Measurements from ENCODE around the gene SLC7A6. TPM values are rescaled to one million over a fixed set of nuclear protein-coding genes. Genes with fewer than 3 reads are reported as not detected.
A peak's percentile ranks its signal among the peaks of the same experiment; 100 is the strongest.

SLC7A6 gene
- total RNA-seq, 2 experiments from 2014 or later = 53.1 to 79.5 TPM

GRCh38 chr16:68310774-68311511 lies 46.6 kb downstream of the SLC7A6 start, which contains the start of the genes PRMT7 and SLC7A6OS:
Gene PRMT7 (plus strand): TSS chr16:68311019. CDS start chr16:68315980, 4,961 bp downstream.
Gene SLC7A6OS (minus strand): TSS chr16:68310946. CDS start chr16:68310926, 20 bp downstream.
- no peaks in the 10 kb centered on the region for H3K9me2 ChIP-seq (ENCODE audit: insufficient read depth, low read length)
- H4K20me1 ChIP-seq (ENCODE audit: insufficient read depth, low read length) = peaks cover 5% of the 10 kb centered on the region
- peaks cover 78% of the 10 kb centered on the region for H3K79me2 ChIP-seq (ENCODE audit: insufficient read depth, low read depth, low read length)
- H3K36me3 ChIP-seq (ENCODE audit: insufficient read depth, low read length) = peaks cover 62% of the 10 kb centered on the region
- H3K4me3 ChIP-seq (ENCODE audit: low read depth, low read length, poor library complexity, severe bottlenecking) = peak within 1 kb of the TSS; percentile 94
- BruUV-seq (replicated peaks) = TSS peak; percentile 57
- intact Hi-C loops (cut with micrococcal nuclease; ENCODE audit: unreplicated experiment) = loop anchor here (1.0 kb wide), 3 partner anchors 17 to 47 kb away; partner anchors contain the start of gene SLC7A6
- peak within 1 kb of the TSS; percentile 31; the same call in 1 of the 2 replicates for H2AFZ ChIP-seq (ENCODE audit: low read length)
- H3K4me2 ChIP-seq (ENCODE audit: low read length) = peak within 1 kb of the TSS; percentile 80
- peak; percentile 95 for DNase-seq (ENCODE audit: low spot score)
- H3K27ac ChIP-seq (ENCODE audit: low read depth, low read length, poor library complexity, severe bottlenecking) = peak within 1 kb of the TSS; percentile 66
- no peaks in the 10 kb centered on the region for H3K9me3 ChIP-seq (ENCODE audit: low read length)
- TF ChIP-seq EZH2phosphoT487 (IDR thresholded peaks at IDR 0.05; ENCODE audit: borderline replicate concordance, low read depth, low read length) (no peak), CTCF (conservative IDR thresholded peaks at IDR 0.05; ENCODE audit: low read length) (no peak)
- CTCF ChIA-PET (ENCODE audit: unreplicated experiment) = interaction anchor here (0.6 to 1.2 kb wide), 6 partner anchors 10 to 48 kb away, joined by 3 to 5 read pairs (median 4); partner anchors contain the start of gene SLC7A6
- POLR2A ChIA-PET = interaction anchor here (0.5 to 2.8 kb wide), 15 partner anchors 9 to 316 kb away, joined by 3 to 19 read pairs (median 6); partner anchors contain the start of gene SLC7A6
- H3K4me1 ChIP-seq (ENCODE audit: insufficient read depth, low read length, poor library complexity, severe bottlenecking) = peaks cover 28% of the 10 kb centered on the region

GRCh38 chr16:68313116-68313515 lies 48.8 kb downstream of the SLC7A6 start:
- peaks cover 52% of the 10 kb centered on the region for H3K36me3 ChIP-seq (ENCODE audit: insufficient read depth, low read length)
- peaks cover 5% of the 10 kb centered on the region for H4K20me1 ChIP-seq (ENCODE audit: insufficient read depth, low read length)
- ChIA-PET POLR2A (no interaction called here), CTCF (ENCODE audit: unreplicated experiment) (no interaction called here)
- H3K4me3 ChIP-seq (ENCODE audit: low read depth, low read length, poor library complexity, severe bottlenecking) = no peak overlapping the region
- H3K9me3 ChIP-seq (ENCODE audit: low read length) = no peaks in the 10 kb centered on the region
- TF ChIP-seq EZH2phosphoT487 (IDR thresholded peaks at IDR 0.05; ENCODE audit: borderline replicate concordance, low read depth, low read length) (no peak), CTCF (conservative IDR thresholded peaks at IDR 0.05; ENCODE audit: low read length) (no peak)
- H3K4me1 ChIP-seq (ENCODE audit: insufficient read depth, low read length, poor library complexity, severe bottlenecking) = peaks cover 28% of the 10 kb centered on the region
- DNase-seq (ENCODE audit: low spot score) = no peak
- peaks cover 60% of the 10 kb centered on the region for H3K79me2 ChIP-seq (ENCODE audit: insufficient read depth, low read depth, low read length)
- H3K27ac ChIP-seq (ENCODE audit: low read depth, low read length, poor library complexity, severe bottlenecking) = no peak overlapping the region
- H2AFZ ChIP-seq (ENCODE audit: low read length) = no peak overlapping the region
- no peaks in the 10 kb centered on the region for H3K9me2 ChIP-seq (ENCODE audit: insufficient read depth, low read length)
- 0 out of 2 replicates have a peak overlapping the region, but pooled peaks have one; percentile 3 for H3K4me2 ChIP-seq (ENCODE audit: low read length)
- BruUV-seq (replicated peaks) = no TSS peak
- intact Hi-C loops (cut with micrococcal nuclease; ENCODE audit: unreplicated experiment) = no loop called here

Data from OCI-LY7 (cell line).